Measurements from ENCODE around the gene C19orf53.

GRCh38 chr19:13817018-13817614 is 42.9 kb downstream of the C19orf53 start:
- TF ChIP-seq SIN3A (IDR thresholded peaks at IDR 0.05; ENCODE audit: borderline replicate concordance, insufficient read depth, low read length) (no peak), POLR2AphosphoS5 (IDR thresholded peaks at IDR 0.05; ENCODE audit: low read depth, low read length) (0 out of 2 replicates have a peak, but pooled peaks have one; percentile 19), TAF1 (IDR thresholded peaks at IDR 0.05; ENCODE audit: borderline replicate concordance, insufficient read depth, low read length) (no peak)

Measured in PFSK-1 (cell line).